Stimulated activated naive CD8-positive, alpha-beta T cell treated with anti-CD3 and anti-CD28 coated beads, Interleukin-15, amount 100 ng/mL, for 72 hours (primary cell): ENCODE results near the gene LCTL.

Experiments
- ATAC-seq: fragments of 150-1000 bp; cut with Tn5 transposase; 2 replicates; pipeline ENCODE4 v1.10.0; 2021; ENCODE audit warnings: mild to moderate bottlenecking, moderate library complexity
- DNase-seq, 2 donors: peaks; one replicate each; pipeline ENCODE4 v3.0.0; 2021 to 2022
- H3K27ac Mint-ChIP-seq, 2 donors: one replicate each; pipeline ENCODE4 v1.8.0; 2022; ENCODE audit warnings: mild to moderate bottlenecking in 2 of 2, mixed read lengths in 2 of 2, moderate library complexity in 2 of 2
- H3K27me3 Mint-ChIP-seq: one replicate; pipeline ENCODE4 v1.8.0; 2022; ENCODE audit warnings: mixed read lengths
- H3K4me1 Mint-ChIP-seq: one replicate; pipeline ENCODE4 v1.8.0; 2022; ENCODE audit warnings: mild to moderate bottlenecking, mixed read lengths
- H3K4me3 Mint-ChIP-seq, 2 donors: one replicate each; pipeline ENCODE4 v1.8.0; 2022; ENCODE audit warnings: mild to moderate bottlenecking in 2 of 2, mixed read lengths in 2 of 2, moderate library complexity in 1 of 2
- H3K9me3 Mint-ChIP-seq, 2 donors: one replicate each; pipeline ENCODE4 v1.8.0; 2022; ENCODE audit warnings: mixed read lengths in 2 of 2

The LCTL gene

GRCh38 chr15:66578286-66578875, 12.6 kb upstream of the LCTL start:
- peaks cover 8% of the 10 kb centered on the region for H3K4me1 Mint-ChIP-seq
- ATAC-seq (peak; percentile 72), DNase-seq (no peak)
- H3K4me3 Mint-ChIP-seq, result no peak overlapping the region
- peak overlapping the region in 1 of 2 donors; percentile 35 for H3K27ac Mint-ChIP-seq
- no peaks in the 10 kb centered on the region for H3K27me3 Mint-ChIP-seq
- no peaks in the 10 kb centered on the region for H3K9me3 Mint-ChIP-seq

DNA sequence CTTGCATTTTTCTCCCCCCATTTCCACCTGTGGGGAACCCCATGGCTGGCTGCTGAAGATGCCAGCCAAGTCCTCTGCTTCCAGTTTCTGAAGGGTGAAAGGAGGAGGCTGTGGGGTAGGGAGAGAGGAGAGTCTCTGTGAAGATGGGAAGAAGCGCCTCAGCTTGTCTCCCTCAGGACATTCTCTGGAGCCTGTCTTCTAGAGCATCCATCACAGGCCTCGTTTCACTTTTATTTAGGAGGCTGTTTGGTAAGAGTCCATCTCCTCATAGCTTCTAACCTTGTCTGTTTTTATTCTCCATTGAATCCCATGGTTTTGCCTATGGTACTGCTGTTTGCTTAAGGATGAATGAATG, 8.8 kb upstream of the LCTL start:
- ATAC-seq (no peak), DNase-seq (no peak)
- Mint-ChIP-seq H3K4me1 (peaks cover 8% of the 10 kb centered on the region), H3K27ac (no peak overlapping the region), H3K27me3 (no peaks in the 10 kb centered on the region), H3K4me3 (no peak overlapping the region), H3K9me3 (no peaks in the 10 kb centered on the region)

- Mint-ChIP-seq H3K4me1 (peaks cover 8% of the 10 kb centered on the region), H3K27me3 (no peaks in the 10 kb centered on the region), H3K27ac (no peak overlapping the region), H3K9me3 (no peaks in the 10 kb centered on the region), H3K4me3 (no peak overlapping the region)
- DNase-seq (no peak), ATAC-seq (no peak)
Measured at GRCh38 chr15:66573719-66574595, 8.2 kb upstream of the LCTL start.

GRCh38 chr15:66573348-66573718, 7.5 kb upstream of the LCTL start:
- Mint-ChIP-seq H3K4me1 (peaks cover 8% of the 10 kb centered on the region), H3K4me3 (no peak overlapping the region), H3K27ac (no peak overlapping the region), H3K9me3 (no peaks in the 10 kb centered on the region), H3K27me3 (no peaks in the 10 kb centered on the region)
- ATAC-seq (no peak), DNase-seq (no peak)

DNA sequence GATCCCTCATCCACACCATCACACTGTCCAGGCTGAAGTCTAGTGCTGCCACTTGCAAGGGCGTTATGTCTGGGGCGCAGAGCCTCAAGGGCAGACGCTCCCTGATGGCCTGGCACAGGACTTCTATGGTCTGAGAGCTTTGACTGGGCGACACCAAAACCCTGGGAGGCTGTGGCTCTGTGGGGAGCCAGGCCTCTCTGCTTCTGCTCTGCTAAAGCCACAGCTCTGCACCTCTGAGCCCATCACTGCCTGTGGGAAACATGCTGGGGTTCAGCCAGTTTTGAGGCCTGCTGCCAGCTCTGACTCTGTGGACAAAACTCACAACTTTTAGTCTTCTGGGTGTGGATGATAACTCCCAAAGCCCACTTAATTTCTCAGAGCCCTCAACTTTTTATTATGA, 6.3 kb upstream of the LCTL start:
- no peak for DNase-seq
- Mint-ChIP-seq H3K9me3 (no peaks in the 10 kb centered on the region), H3K4me1 (peaks cover 11% of the 10 kb centered on the region), H3K27ac (no peak overlapping the region), H3K4me3 (no peak overlapping the region), H3K27me3 (no peaks in the 10 kb centered on the region)
- ATAC-seq, result no peak

DNA sequence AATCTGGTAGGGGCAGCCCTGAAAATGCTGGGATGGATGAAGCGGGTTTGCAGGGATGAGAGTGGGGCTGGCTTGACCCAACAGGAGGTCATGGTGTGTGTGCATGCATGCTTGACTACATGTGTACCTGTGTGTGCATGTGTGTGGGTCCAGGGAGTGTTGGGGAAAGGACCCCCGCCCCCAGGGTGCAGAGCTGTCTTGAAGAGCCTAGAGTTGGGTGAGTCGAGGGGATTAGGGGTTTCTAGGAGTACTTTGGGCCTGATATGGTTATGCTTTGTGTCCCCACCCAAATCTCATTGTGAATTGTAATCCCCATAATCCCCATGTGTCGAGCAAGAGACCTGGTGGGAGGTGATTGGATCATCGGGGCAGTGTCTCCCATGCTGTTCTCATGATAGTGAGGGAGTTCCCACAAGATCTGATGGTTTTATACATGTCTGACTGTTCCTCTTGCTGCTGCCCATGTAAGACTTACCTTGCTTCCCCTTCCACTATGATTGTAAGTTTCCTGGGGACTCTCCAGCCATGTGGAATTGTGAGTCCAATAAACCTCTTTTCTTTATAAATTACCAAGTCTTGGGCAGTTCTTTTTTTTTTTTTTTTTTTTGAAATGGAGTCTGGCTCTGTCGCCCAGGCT, 5.2 kb upstream of the LCTL start:
- no peaks in the 10 kb centered on the region for H3K9me3 Mint-ChIP-seq
- H3K4me1 Mint-ChIP-seq, result peaks cover 15% of the 10 kb centered on the region
- H3K27me3 Mint-ChIP-seq, result no peaks in the 10 kb centered on the region
- no peak overlapping the region for H3K27ac Mint-ChIP-seq
- DNase-seq, result no peak
- H3K4me3 Mint-ChIP-seq, result no peak overlapping the region
- no peak for ATAC-seq

DNA sequence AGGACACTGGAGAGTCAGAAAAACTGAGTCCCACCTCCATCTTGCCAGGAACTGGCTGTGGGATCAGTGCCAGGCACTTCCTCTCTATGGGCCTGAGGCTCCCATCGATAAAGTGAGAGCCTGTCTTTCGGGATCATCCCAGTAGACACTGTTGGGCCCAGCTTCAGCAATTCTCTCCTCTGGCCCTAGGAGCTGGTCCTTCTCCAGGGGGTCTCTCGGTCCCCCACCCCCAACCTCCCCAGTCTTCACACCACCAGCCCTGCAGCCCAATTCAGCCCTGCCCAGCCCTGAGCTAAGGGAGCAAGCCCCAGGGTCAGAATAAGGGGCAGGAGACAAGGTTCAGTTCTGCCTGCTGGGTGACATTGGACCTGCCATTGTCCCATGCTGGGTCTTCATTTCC, 4.5 kb upstream of the LCTL start:
- no peaks in the 10 kb centered on the region for H3K27me3 Mint-ChIP-seq
- no peak overlapping the region for H3K27ac Mint-ChIP-seq
- ATAC-seq, result no peak
- peaks cover 15% of the 10 kb centered on the region for H3K4me1 Mint-ChIP-seq
- H3K9me3 Mint-ChIP-seq, result no peaks in the 10 kb centered on the region
- no peak overlapping the region for H3K4me3 Mint-ChIP-seq
- no peak for DNase-seq

- Mint-ChIP-seq H3K27me3 (no peaks in the 10 kb centered on the region), H3K27ac (no peak overlapping the region), H3K4me1 (peaks cover 15% of the 10 kb centered on the region), H3K9me3 (no peaks in the 10 kb centered on the region), H3K4me3 (no peak overlapping the region)
- ATAC-seq (no peak), DNase-seq (no peak)
Measured at GRCh38 chr15:66569461-66570137, 3.8 kb upstream of the LCTL start.

- H3K27ac Mint-ChIP-seq, result no peak overlapping the region
- H3K27me3 Mint-ChIP-seq, result no peaks in the 10 kb centered on the region
- no peak for ATAC-seq
- H3K4me1 Mint-ChIP-seq, result peaks cover 7% of the 10 kb centered on the region
- no peak for DNase-seq
- no peaks in the 10 kb centered on the region for H3K9me3 Mint-ChIP-seq
- H3K4me3 Mint-ChIP-seq, result no peak overlapping the region
Measured at GRCh38 chr15:66567897-66568296, 2.1 kb upstream of the LCTL start.

DNA sequence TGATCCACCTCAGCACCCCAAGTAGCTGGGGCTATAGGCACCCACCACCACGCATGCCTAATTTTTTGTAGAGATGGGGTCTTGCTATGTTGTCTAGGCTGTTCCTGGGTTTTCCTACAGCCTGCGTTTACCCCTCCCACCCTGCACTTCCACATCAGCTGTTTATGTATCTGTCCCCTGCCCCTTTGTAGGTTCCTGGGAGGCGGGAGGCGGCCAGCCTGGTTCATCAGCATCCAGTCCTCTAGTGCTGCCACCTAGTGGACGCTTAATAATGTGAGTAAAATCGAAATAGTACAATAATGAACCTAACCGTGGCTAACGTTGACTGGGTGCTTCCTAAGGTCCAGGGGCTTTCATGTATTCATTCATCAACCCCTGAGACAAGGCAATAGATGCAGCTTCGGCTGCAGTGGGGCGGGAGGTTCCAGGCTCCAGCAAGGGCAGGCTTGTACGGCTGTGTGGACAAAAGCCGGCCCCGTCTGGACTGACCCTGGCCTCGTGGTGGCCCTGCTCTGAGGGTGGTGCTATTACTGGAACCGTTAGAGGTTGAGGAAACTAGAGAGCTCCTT, 1.2 kb upstream of the LCTL start:
- ATAC-seq (peak; percentile 84), DNase-seq (peak; percentile 59 to 61)
- peak overlapping the region; percentile 1 to 59 for H3K27ac Mint-ChIP-seq
- H3K27me3 Mint-ChIP-seq, result no peaks in the 10 kb centered on the region
- H3K4me1 Mint-ChIP-seq, result peaks cover 7% of the 10 kb centered on the region
- no peaks in the 10 kb centered on the region for H3K9me3 Mint-ChIP-seq
- peak overlapping the region in 1 of 2 donors; percentile 36 for H3K4me3 Mint-ChIP-seq

GRCh38 chr15:66565141-66565641, 607 bp downstream of the LCTL start:
- H3K9me3 Mint-ChIP-seq, result no peaks in the 10 kb centered on the region
- no peak overlapping the region for H3K4me3 Mint-ChIP-seq
- H3K27ac Mint-ChIP-seq, result no peak overlapping the region
- DNase-seq (no peak), ATAC-seq (no peak)
- H3K4me1 Mint-ChIP-seq, result peaks cover 7% of the 10 kb centered on the region
- no peaks in the 10 kb centered on the region for H3K27me3 Mint-ChIP-seq

DNA sequence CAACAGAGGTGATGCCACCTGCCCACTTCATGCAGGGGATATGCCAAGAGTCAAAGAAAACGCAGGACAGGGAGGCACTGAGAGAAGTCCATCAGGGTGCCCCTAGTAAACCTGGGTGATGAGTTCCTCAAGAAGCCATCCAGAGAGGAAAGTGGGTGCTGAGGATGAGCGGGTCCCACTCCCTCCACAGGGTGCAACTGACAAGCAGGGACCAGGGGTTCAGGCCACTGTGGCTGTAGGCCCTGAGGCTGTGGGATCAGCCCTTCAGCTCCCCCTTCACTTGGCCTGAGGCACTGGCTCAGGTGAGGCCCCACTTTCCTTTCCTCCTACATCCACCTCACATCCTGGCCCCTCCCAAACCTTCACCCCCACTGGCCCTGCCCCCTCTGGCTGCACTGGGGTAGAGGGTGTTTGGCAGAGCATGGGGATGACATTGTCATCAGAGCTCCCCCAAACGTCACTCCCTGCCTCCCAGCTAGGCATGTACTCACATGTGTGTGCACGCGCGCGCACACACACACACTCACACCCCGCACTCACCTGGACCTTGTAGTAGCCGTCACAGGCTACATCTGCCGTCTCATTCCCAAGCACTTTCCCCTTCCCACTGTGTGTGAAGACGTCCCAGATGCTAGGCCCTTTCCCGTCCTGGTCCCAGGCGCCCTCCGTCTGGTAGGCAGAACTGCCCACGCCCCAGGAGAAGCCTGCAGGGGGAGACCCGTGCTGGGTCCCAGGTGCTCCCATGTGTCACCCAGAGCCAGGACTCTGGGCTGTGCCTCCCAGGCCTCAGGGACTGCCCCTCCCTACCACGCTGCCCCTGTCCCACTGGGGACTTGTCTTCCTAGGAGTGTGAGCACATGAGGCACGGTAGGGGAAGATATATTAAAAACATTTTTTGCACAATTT, 1.4 kb downstream of the LCTL start:
- H3K4me3 Mint-ChIP-seq, result no peak overlapping the region
- H3K4me1 Mint-ChIP-seq, result peaks cover 7% of the 10 kb centered on the region
- no peaks in the 10 kb centered on the region for H3K9me3 Mint-ChIP-seq
- H3K27ac Mint-ChIP-seq, result peak overlapping the region in 1 of 2 donors; percentile 42
- no peak for ATAC-seq
- no peak for DNase-seq
- H3K27me3 Mint-ChIP-seq, result no peaks in the 10 kb centered on the region

DNA sequence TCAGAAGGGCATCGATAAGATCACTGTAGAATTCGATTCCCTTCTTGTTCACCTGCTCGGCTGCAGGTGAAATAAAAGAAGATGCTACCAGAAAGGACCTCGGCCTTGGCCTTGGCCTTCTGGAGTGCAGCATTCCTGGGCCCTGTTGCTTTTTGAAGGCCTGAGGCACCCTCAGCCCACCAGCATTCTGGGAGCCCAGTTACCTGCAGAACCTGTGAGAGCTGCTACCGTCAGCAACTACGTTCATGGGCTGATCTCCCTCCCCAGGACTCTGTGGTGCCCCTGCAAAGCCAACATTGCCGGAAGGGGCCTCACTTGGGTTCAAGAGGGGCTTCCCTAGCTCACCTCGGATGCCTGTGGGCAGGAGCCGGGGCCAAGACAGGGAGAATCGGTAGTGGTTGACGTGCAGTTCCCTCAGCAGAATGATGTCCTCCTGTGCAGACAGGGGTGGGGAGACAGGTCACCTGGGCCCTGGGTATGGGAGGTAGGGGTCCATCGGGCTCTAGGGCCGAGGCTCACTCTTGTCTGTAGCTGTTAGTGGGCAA, 2.2 kb downstream of the LCTL start:
- H3K27ac Mint-ChIP-seq, result no peak overlapping the region
- no peaks in the 10 kb centered on the region for H3K9me3 Mint-ChIP-seq
- ATAC-seq (no peak), DNase-seq (no peak)
- H3K4me3 Mint-ChIP-seq, result no peak overlapping the region
- H3K27me3 Mint-ChIP-seq, result no peaks in the 10 kb centered on the region
- peaks cover 7% of the 10 kb centered on the region for H3K4me1 Mint-ChIP-seq

GRCh38 chr15:66563126-66563525, 2.7 kb downstream of the LCTL start:
- Mint-ChIP-seq H3K9me3 (no peaks in the 10 kb centered on the region), H3K4me3 (no peak overlapping the region), H3K27ac (no peak overlapping the region), H3K27me3 (no peaks in the 10 kb centered on the region), H3K4me1 (peaks cover 7% of the 10 kb centered on the region)
- ATAC-seq (no peak), DNase-seq (no peak)
